Subcutaneous adipose tissue (tissue), 4 donors: ENCODE results near the gene SORL1. TPM values are rescaled to one million over a fixed set of nuclear protein-coding genes. Genes with fewer than 3 reads are reported as not detected.

ENCODE experiments used
- CTCF ChIP-seq: fragments of 450-650 bp; IDR thresholded peaks from one replicate; pipeline ENCODE4 v1.5.1; 2016; ENCODE audit warnings: low read depth, mild to moderate bottlenecking, control low read depth, antibody characterized with exemption, moderate library complexity
- total RNA-seq, 4 donors: library from RNA; depleted of rRNA; stranded (reverse); fragments of >200 nt; gene quantifications; one replicate each; pipeline ENCODE4 v1.1.0, GENCODE V29; 2016

The SORL1 gene
- total RNA-seq, 4 donors from 2014 or later = 4.2 to 10.7 (median 6.6) TPM

- TF ChIP-seq CTCF = no peak
Observed at GRCh38 chr11:121566279-121567168, 114.4 kb downstream of the SORL1 start.

- TF ChIP-seq CTCF = no peak
Observed at GRCh38 chr11:121567995-121568394, 115.9 kb downstream of the SORL1 start.

- no peak for TF ChIP-seq CTCF
Observed at GRCh38 chr11:121570453-121570852, 118.3 kb downstream of the SORL1 start.

GRCh38 chr11:121571506-121571905 is 119.4 kb downstream of the SORL1 start:
- no peak for TF ChIP-seq CTCF

GRCh38 chr11:121572571-121573059 is 120.5 kb downstream of the SORL1 start:
- no peak for TF ChIP-seq CTCF

- no peak for TF ChIP-seq CTCF
Observed at GRCh38 chr11:121574801-121575200, 122.7 kb downstream of the SORL1 start.

GRCh38 chr11:121575250-121575962 is 123.3 kb downstream of the SORL1 start:
- no peak for TF ChIP-seq CTCF
